Mesenchymal stem cell (in vitro differentiated cells and primary cell): ENCODE data around the gene CDKN2B-AS1.

Experiments
- DNase-seq: peaks from one replicate; pipeline ENCODE4 v3.0.0-alpha.2; 2013
- H2AFZ ChIP-seq: one replicate; pipeline ENCODE4 v1.6.1; 2013; ENCODE audit warnings: low read depth, mild to moderate bottlenecking, control low read depth, inconsistent platforms, low read length, moderate library complexity
- H2AK5ac ChIP-seq: 2 replicates; pipeline ENCODE4 v1.6.1; 2013; ENCODE audit warnings: low read length, moderate library complexity, mild to moderate bottlenecking, inconsistent platforms; ENCODE audit not compliant: severe bottlenecking
- H2BK120ac ChIP-seq: one replicate; pipeline ENCODE4 v1.6.1; 2013; ENCODE audit warnings: low read depth, mild to moderate bottlenecking, inconsistent platforms, low read length, moderate library complexity
- H2BK12ac ChIP-seq, 2 experiments: one replicate each; pipeline ENCODE4 v1.6.1; 2013; ENCODE audit warnings: inconsistent platforms in 2 of 2, low read length in 2 of 2, mild to moderate bottlenecking in 2 of 2, moderate library complexity in 2 of 2, control low read depth in 1 of 2
- H2BK15ac ChIP-seq: one replicate; pipeline ENCODE4 v1.6.1; 2013; ENCODE audit warnings: mild to moderate bottlenecking, low read depth, inconsistent platforms; ENCODE audit not compliant: poor library complexity, severe bottlenecking
- H2BK5ac ChIP-seq: 2 replicates; pipeline ENCODE4 v1.6.1; 2013; ENCODE audit warnings: low read depth, mild to moderate bottlenecking, low read length, control low read depth, inconsistent platforms; ENCODE audit not compliant: poor library complexity, severe bottlenecking
- H3K14ac ChIP-seq, 2 experiments: one replicate each; pipeline ENCODE4 v1.6.1; 2013; ENCODE audit warnings: inconsistent platforms in 2 of 2, low read length in 2 of 2, control low read depth in 1 of 2, mild to moderate bottlenecking in 1 of 2, moderate library complexity in 1 of 2
- H3K18ac ChIP-seq, 2 experiments: one replicate each; pipeline ENCODE4 v1.6.1; 2013; ENCODE audit warnings: inconsistent platforms in 2 of 2, low read length in 2 of 2, control low read depth in 1 of 2, low read depth in 1 of 2, mild to moderate bottlenecking in 1 of 2
- H3K23ac ChIP-seq, 2 experiments: one replicate each; pipeline ENCODE4 v1.6.1; 2013; ENCODE audit warnings: inconsistent platforms in 2 of 2, low read length in 2 of 2, mild to moderate bottlenecking in 2 of 2, moderate library complexity in 2 of 2, control low read depth in 1 of 2
- H3K27ac ChIP-seq: 2 replicates; pipeline ENCODE4 v1.5.1; 2013; ENCODE audit warnings: mild to moderate bottlenecking, moderate library complexity, low read length, control low read depth, inconsistent platforms; ENCODE audit not compliant: poor library complexity, severe bottlenecking
- H3K27me3 ChIP-seq, 2 experiments: 2 replicates each; pipeline versions ENCODE4 v1.6.1 to v1.7.0; 2013; ENCODE audit warnings: low read length in 2 of 2, mild to moderate bottlenecking in 2 of 2, moderate library complexity in 2 of 2, control low read depth in 1 of 2, inconsistent platforms in 1 of 2; ENCODE audit not compliant: control insufficient read depth in 1 of 2, insufficient read depth in 1 of 2
- H3K36me3 ChIP-seq, 2 experiments: 2 replicates each; pipeline versions ENCODE4 v1.6.1 to v1.7.0; 2013; ENCODE audit warnings: low read length in 2 of 2, control low read depth in 1 of 2, inconsistent platforms in 1 of 2, low read depth in 1 of 2, mild to moderate bottlenecking in 1 of 2; ENCODE audit not compliant: insufficient read depth in 2 of 2, control insufficient read depth in 1 of 2
- H3K4ac ChIP-seq, 2 experiments: one replicate each; pipeline ENCODE4 v1.6.1; 2013; ENCODE audit warnings: inconsistent platforms in 2 of 2, low read length in 2 of 2, mild to moderate bottlenecking in 2 of 2, moderate library complexity in 2 of 2, control low read depth in 1 of 2, low read depth in 1 of 2
- H3K4me1 ChIP-seq: 2 replicates; pipeline ENCODE4 v1.6.1; 2013; ENCODE audit warnings: low read depth, low read length, control low read depth; ENCODE audit not compliant: control insufficient read depth, insufficient read depth
- H3K4me2 ChIP-seq: 2 replicates; pipeline ENCODE4 v1.6.1; 2013; ENCODE audit warnings: low read length, mild to moderate bottlenecking, inconsistent platforms; ENCODE audit not compliant: poor library complexity, severe bottlenecking
- H3K4me3 ChIP-seq, 2 experiments: 2 replicates each; pipeline versions ENCODE4 v1.5.1 to v1.7.0; 2013; ENCODE audit warnings: low read length in 2 of 2, mild to moderate bottlenecking in 2 of 2, control low read depth in 1 of 2, low read depth in 1 of 2; ENCODE audit not compliant: insufficient read depth in 1 of 2
- H3K79me1 ChIP-seq: replicated peaks from 2 replicates; pipeline ENCODE4 v1.6.1; 2013; ENCODE audit warnings: mild to moderate bottlenecking, control low read depth, low read length, inconsistent platforms; ENCODE audit not compliant: poor library complexity, severe bottlenecking
- H3K9ac ChIP-seq: 2 replicates; pipeline ENCODE4 v1.7.0; 2013; ENCODE audit warnings: mild to moderate bottlenecking, low read length, moderate library complexity
- H3K9me3 ChIP-seq: 2 replicates; pipeline ENCODE4 v1.7.0; 2013; ENCODE audit warnings: mild to moderate bottlenecking, low read length; ENCODE audit not compliant: control insufficient read depth
- H4K8ac ChIP-seq: one replicate; pipeline ENCODE4 v1.6.1; 2013; ENCODE audit warnings: inconsistent platforms, mild to moderate bottlenecking, low read length, moderate library complexity
- H4K91ac ChIP-seq: one replicate; pipeline ENCODE4 v1.6.1; 2013; ENCODE audit warnings: mild to moderate bottlenecking, low read length, inconsistent platforms
- WGBS: methylation state at CpG from one replicate; pipeline ENCODE4 v1.1.7; 2013; ENCODE audit warnings: mixed read lengths; 5-methylcytosine and 5-hydroxymethylcytosine counted together

The CDKN2B-AS1 gene

DNA sequence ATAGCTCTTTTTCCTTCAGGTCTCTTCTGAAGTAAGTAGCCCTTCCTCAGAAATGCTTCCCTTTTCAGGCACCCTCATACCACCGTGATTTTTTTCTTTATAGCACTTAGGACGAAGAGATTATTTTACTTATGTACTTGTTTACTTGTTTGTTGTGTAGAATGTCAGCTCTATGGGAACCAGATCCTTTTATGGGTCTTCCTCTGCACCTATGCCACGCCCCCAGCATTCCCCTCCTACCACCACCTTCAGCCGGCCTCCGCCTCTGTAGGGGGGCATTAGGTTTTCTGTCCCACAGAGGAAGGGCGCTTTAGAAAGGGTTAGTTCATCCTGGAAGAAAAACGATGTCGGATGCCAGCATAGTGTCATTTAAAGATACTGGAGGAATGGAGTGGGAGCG is 1.8 kb downstream of the CDKN2B-AS1 start:
- no peak overlapping the region for H2BK12ac ChIP-seq
- H3K9ac ChIP-seq, result no peak overlapping the region
- H3K23ac ChIP-seq, result no peak overlapping the region
- H3K36me3 ChIP-seq, result no peaks in the 10 kb centered on the region
- H3K14ac ChIP-seq, result no peak overlapping the region
- H3K4ac ChIP-seq, result peak overlapping the region in 1 of 2 experiments; percentile 98
- peaks cover 11% of the 10 kb centered on the region for H3K79me1 ChIP-seq
- peaks cover 7% of the 10 kb centered on the region for H3K4me1 ChIP-seq
- no peak overlapping the region for H3K18ac ChIP-seq
- no peak overlapping the region for H2BK5ac ChIP-seq
- no peak overlapping the region for H2BK120ac ChIP-seq
- peak; percentile 27 for DNase-seq
- no peaks in the 10 kb centered on the region for H3K9me3 ChIP-seq
- no peak overlapping the region for H3K27ac ChIP-seq
- peak overlapping the region in 1 of 2 experiments; percentile 96 for H3K4me3 ChIP-seq
- no peak overlapping the region for H4K91ac ChIP-seq
- H3K4me2 ChIP-seq, result peak overlapping the region; percentile 94
- H2AK5ac ChIP-seq, result no peak overlapping the region
- H3K27me3 ChIP-seq, result no peaks in the 10 kb centered on the region
- no peak overlapping the region for H2BK15ac ChIP-seq
- H2AFZ ChIP-seq, result no peak overlapping the region
- peak overlapping the region; percentile 98 for H4K8ac ChIP-seq
- 31% methylated on average over 4 of the region's 9 CpGs for WGBS

DNA sequence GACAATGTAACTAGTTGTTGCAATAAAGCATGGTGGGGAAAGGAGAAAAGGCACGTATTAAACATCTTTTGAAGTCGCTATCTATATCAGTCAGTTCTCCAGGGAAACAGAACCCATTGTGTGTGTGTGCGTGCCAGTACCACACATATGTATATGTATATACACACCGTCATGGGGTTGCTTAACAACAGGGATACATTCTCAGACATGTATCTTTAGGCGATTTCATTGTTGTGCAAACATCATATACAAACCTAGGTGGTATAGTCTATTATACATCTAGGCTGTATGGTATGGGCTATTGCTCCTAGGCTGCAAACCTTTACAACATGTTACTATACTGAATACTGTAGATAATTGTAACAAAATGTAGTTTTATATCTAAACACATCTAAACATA is 2.3 kb downstream of the CDKN2B-AS1 start:
- H2BK15ac ChIP-seq, result no peak overlapping the region
- H2AK5ac ChIP-seq, result no peak overlapping the region
- H3K9me3 ChIP-seq, result no peaks in the 10 kb centered on the region
- H3K18ac ChIP-seq, result no peak overlapping the region
- no peak overlapping the region for H2AFZ ChIP-seq
- no peak overlapping the region for H2BK5ac ChIP-seq
- no peak overlapping the region for H4K91ac ChIP-seq
- peaks cover 7% of the 10 kb centered on the region for H3K4me1 ChIP-seq
- peak overlapping the region; percentile 94 for H3K4me2 ChIP-seq
- H3K79me1 ChIP-seq, result peaks cover 11% of the 10 kb centered on the region
- no peak overlapping the region for H3K23ac ChIP-seq
- no peak overlapping the region for H3K14ac ChIP-seq
- H4K8ac ChIP-seq, result no peak overlapping the region
- no peak overlapping the region for H3K4me3 ChIP-seq
- no peak overlapping the region for H2BK120ac ChIP-seq
- WGBS, result 62% methylated on average over 3 of the region's 5 CpGs
- H3K9ac ChIP-seq, result no peak overlapping the region
- peak; percentile 48 for DNase-seq
- H3K27me3 ChIP-seq, result no peaks in the 10 kb centered on the region
- H3K36me3 ChIP-seq, result no peaks in the 10 kb centered on the region
- no peak overlapping the region for H3K4ac ChIP-seq
- no peak overlapping the region for H3K27ac ChIP-seq
- H2BK12ac ChIP-seq, result no peak overlapping the region

DNA sequence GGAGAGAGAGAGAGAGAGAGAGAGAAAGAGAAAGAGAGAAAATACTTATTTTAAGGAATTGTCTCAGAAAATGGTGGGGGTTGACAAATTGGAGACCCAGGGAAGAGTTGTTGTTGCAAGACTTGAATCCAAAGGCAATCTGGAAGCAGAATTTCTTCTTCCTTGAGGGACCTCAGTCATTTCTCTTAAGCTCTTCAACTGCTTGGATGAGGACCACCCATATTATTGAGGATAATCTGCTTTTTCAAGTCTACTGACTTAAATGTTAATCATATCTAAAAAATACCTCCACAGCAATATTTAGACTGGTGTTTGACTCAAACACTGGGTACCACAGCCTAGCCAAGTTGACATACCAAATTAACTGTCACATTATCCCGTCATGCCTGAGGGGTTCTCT is 2.9 kb downstream of the CDKN2B-AS1 start:
- Histone ChIP-seq H3K4me3 (no peak overlapping the region), H3K4ac (no peak overlapping the region), H3K4me1 (peaks cover 7% of the 10 kb centered on the region), H2BK12ac (no peak overlapping the region), H4K91ac (no peak overlapping the region), H2BK15ac (no peak overlapping the region), H3K4me2 (no peak overlapping the region), H2AK5ac (no peak overlapping the region), H3K9ac (no peak overlapping the region), H3K18ac (no peak overlapping the region), H3K27me3 (no peaks in the 10 kb centered on the region), H2BK120ac (no peak overlapping the region), H3K79me1 (peaks cover 11% of the 10 kb centered on the region), H3K27ac (no peak overlapping the region), H3K9me3 (no peaks in the 10 kb centered on the region), H3K23ac (no peak overlapping the region), H3K14ac (no peak overlapping the region), H2AFZ (no peak overlapping the region), H4K8ac (no peak overlapping the region), H3K36me3 (no peaks in the 10 kb centered on the region), H2BK5ac (no peak overlapping the region)
- no CpG with 5 or more reads among the region's 1 CpG for WGBS
- no peak for DNase-seq

DNA sequence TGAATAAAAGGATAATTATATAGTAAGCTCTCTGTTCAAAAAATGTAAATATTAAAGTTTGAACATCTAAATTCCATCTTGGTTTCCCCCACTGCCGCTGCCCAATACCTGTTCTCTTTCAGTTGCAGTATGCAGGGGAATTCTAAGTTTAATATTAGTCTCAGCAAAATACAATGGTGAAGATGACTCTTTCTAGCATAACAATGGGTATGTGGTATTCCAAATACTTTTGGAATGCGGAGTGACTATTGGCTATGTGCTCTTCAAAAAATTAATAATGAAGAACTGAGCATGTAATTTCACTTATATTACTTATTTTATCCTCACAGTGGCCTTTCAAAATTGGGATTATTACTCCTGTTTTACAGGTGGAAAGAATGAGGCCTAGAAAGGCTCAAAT is 3.4 kb downstream of the CDKN2B-AS1 start:
- Histone ChIP-seq H3K27ac (no peak overlapping the region), H2BK120ac (no peak overlapping the region), H3K27me3 (no peaks in the 10 kb centered on the region), H2BK15ac (no peak overlapping the region), H4K8ac (no peak overlapping the region), H3K4me3 (no peak overlapping the region), H2BK12ac (no peak overlapping the region), H3K4me1 (peaks cover 7% of the 10 kb centered on the region), H3K14ac (no peak overlapping the region), H3K4me2 (peak overlapping the region; percentile 11), H2AFZ (no peak overlapping the region), H3K9me3 (no peaks in the 10 kb centered on the region), H3K79me1 (peaks cover 11% of the 10 kb centered on the region), H2BK5ac (no peak overlapping the region), H3K23ac (no peak overlapping the region), H2AK5ac (no peak overlapping the region), H4K91ac (no peak overlapping the region), H3K9ac (no peak overlapping the region), H3K36me3 (peaks cover 0 to 4% of the 10 kb centered on the region in 2 experiments), H3K18ac (no peak overlapping the region), H3K4ac (no peak overlapping the region)
- no peak for DNase-seq
- no CpG with 5 or more reads among the region's 2 CpGs for WGBS
